ENCODE measurements around the gene LVRN.
A peak's percentile ranks its signal among the peaks of the same experiment; 100 is the strongest.

LVRN gene

DNA sequence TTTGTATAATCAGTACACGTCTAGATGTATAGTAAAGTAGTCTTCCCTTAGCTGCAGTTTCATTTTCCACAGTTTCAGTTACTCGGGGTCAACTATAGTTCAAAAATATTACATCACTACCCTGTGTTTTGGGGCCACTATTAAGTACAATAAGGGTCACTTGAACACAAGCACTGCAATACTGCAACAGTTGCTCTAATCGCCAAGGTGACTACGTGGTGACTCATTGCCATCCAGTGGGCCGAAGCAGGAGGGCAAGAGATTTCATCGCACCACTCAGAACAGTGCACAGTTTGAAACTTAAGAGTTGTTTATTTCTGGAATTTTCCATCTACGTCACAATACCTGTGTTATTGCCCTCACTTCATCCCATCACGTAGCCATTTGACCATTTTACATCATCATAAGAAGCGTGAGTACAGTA lies 69.8 kb downstream of the LVRN start, which contains the start of gene ARL14EPL:
ARL14EPL (plus strand) TSS at position 379 of the 424 bp plus-strand sequence. CDS start 18,994 bp downstream, outside the sequence.
- Histone ChIP-seq H3K27me3 (ENCODE audit: low read depth, low read length) (peaks cover 7% of the 10 kb centered on the region), H3K79me2 (ENCODE audit: low read length) (no peaks in the 10 kb centered on the region), H3K9ac (ENCODE audit: low read length) (no peak within 1 kb of the TSS), H3K4me3 (ENCODE audit: low read length) (peak within 1 kb of the TSS; percentile 44), H3K36me3 (replicated peaks; ENCODE audit: low read depth, low read length) (no peaks in the 10 kb centered on the region), H3K4me2 (ENCODE audit: low read length) (peak within 1 kb of the TSS; percentile 56), H3K27ac (ENCODE audit: low read length) (no peak within 1 kb of the TSS), H3K4me1 (ENCODE audit: low read length) (peaks cover 27% of the 10 kb centered on the region), H4K20me1 (ENCODE audit: insufficient read depth, low read length) (no peaks in the 10 kb centered on the region), H2AFZ (ENCODE audit: low read depth, low read length) (no peak within 1 kb of the TSS), H3K9me3 (ENCODE audit: insufficient read depth, low read length) (no peaks in the 10 kb centered on the region)
- no peak for TF ChIP-seq EZH2phosphoT487 (IDR thresholded peaks at IDR 0.05; ENCODE audit: low read depth)
- TF ChIP-seq, protein P1, sequence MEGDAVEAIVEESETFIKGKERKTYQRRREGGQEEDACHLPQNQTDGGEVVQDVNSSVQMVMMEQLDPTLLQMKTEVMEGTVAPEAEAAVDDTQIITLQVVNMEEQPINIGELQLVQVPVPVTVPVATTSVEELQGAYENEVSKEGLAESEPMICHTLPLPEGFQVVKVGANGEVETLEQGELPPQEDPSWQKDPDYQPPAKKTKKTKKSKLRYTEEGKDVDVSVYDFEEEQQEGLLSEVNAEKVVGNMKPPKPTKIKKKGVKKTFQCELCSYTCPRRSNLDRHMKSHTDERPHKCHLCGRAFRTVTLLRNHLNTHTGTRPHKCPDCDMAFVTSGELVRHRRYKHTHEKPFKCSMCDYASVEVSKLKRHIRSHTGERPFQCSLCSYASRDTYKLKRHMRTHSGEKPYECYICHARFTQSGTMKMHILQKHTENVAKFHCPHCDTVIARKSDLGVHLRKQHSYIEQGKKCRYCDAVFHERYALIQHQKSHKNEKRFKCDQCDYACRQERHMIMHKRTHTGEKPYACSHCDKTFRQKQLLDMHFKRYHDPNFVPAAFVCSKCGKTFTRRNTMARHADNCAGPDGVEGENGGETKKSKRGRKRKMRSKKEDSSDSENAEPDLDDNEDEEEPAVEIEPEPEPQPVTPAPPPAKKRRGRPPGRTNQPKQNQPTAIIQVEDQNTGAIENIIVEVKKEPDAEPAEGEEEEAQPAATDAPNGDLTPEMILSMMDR (IDR thresholded peaks at IDR 0.05; ENCODE audit: low read depth, low read length), result peak; percentile 54

DNA sequence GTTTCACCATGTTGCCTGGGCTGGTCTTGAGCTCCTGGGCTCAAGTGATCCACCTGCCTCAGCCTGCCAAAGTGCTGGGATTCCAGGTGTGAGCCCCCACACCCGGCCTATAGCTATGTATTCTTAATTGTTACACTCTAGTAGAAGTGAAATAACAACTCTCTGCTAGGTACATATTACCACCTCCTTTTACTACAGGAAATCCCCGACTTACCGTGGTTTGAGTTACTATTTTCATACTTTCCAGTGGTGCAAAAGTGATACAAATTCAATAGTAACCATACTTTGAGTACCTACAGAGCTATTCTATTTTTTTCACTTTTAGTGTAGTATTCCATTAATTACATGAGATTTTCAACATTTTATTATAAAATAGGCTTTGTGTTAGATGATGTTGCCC lies 70.7 kb downstream of the LVRN start:
- Histone ChIP-seq H3K27me3 (ENCODE audit: low read depth, low read length) (peaks cover 7% of the 10 kb centered on the region), H4K20me1 (ENCODE audit: insufficient read depth, low read length) (no peaks in the 10 kb centered on the region), H3K79me2 (ENCODE audit: low read length) (no peaks in the 10 kb centered on the region), H3K9ac (ENCODE audit: low read length) (no peak overlapping the region), H3K9me3 (ENCODE audit: insufficient read depth, low read length) (no peaks in the 10 kb centered on the region), H2AFZ (ENCODE audit: low read depth, low read length) (no peak overlapping the region), H3K4me1 (ENCODE audit: low read length) (peaks cover 30% of the 10 kb centered on the region), H3K27ac (ENCODE audit: low read length) (no peak overlapping the region), H3K4me3 (ENCODE audit: low read length) (no peak overlapping the region), H3K36me3 (replicated peaks; ENCODE audit: low read depth, low read length) (no peaks in the 10 kb centered on the region), H3K4me2 (ENCODE audit: low read length) (0 out of 2 replicates have a peak overlapping the region, but pooled peaks have one; percentile 33)
- TF ChIP-seq, protein P1 (IDR thresholded peaks at IDR 0.05; ENCODE audit: low read depth, low read length), result no peak
- TF ChIP-seq EZH2phosphoT487 (IDR thresholded peaks at IDR 0.05; ENCODE audit: low read depth), result no peak

DNA sequence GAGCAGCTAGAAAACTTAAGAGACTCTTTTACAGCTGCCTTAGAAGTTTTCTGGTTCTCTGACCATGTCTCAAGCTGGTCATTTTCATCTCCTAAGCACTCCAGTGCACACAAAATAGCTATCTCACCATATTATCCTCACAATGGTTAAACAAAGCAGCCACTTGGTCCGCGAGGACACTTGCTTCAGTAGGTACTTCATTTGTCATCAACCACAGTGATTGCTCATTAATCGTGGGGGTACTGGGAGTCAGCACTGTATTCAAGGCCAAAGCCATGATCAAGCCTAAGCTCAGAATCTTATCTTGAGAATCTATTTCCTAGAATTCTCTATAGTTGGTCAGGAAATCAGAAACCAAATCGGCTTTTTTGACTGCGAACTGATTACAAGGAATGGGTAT lies 72.8 kb downstream of the LVRN start:
- Histone ChIP-seq H3K79me2 (ENCODE audit: low read length) (no peaks in the 10 kb centered on the region), H4K20me1 (ENCODE audit: insufficient read depth, low read length) (no peaks in the 10 kb centered on the region), H3K36me3 (replicated peaks; ENCODE audit: low read depth, low read length) (no peaks in the 10 kb centered on the region), H3K27me3 (ENCODE audit: low read depth, low read length) (peaks cover 7% of the 10 kb centered on the region), H3K9ac (ENCODE audit: low read length) (no peak overlapping the region), H3K9me3 (ENCODE audit: insufficient read depth, low read length) (no peaks in the 10 kb centered on the region), H2AFZ (ENCODE audit: low read depth, low read length) (no peak overlapping the region), H3K4me1 (ENCODE audit: low read length) (peaks cover 42% of the 10 kb centered on the region), H3K4me3 (ENCODE audit: low read length) (no peak overlapping the region), H3K4me2 (ENCODE audit: low read length) (no peak overlapping the region), H3K27ac (ENCODE audit: low read length) (no peak overlapping the region)
- TF ChIP-seq EZH2phosphoT487 (IDR thresholded peaks at IDR 0.05; ENCODE audit: low read depth), result no peak
- TF ChIP-seq, protein P1 (IDR thresholded peaks at IDR 0.05; ENCODE audit: low read depth, low read length), result no peak

DNA sequence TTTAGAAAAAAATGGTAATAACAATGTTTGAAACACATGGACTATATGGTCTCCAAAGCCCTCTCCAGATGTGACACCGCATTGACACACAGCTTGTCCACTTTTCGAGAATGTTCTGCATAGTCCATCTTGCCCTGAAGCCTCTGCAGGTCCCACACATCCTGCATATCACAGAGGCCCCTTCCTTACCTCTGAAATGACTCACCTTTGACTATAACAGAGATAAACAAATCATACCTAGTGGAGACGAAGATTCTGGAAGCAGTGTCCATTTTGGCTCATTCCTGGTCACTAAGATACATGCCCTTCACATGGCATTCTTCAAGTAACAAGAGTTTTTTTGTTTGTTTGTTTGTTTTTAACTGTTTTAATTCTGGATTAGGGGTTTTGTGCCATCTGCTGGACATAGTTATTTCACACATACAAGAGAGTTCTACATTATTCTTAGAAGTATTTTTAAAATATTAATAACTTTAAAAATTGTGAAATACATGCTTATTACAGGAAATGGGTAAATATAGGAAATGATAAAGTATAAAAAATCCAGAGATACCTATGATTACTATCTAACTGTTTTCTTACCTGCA lies 75.1 kb downstream of the LVRN start:
- Histone ChIP-seq H3K4me2 (ENCODE audit: low read length) (no peak overlapping the region), H3K9me3 (ENCODE audit: insufficient read depth, low read length) (no peaks in the 10 kb centered on the region), H3K9ac (ENCODE audit: low read length) (no peak overlapping the region), H3K27me3 (ENCODE audit: low read depth, low read length) (peaks cover 7% of the 10 kb centered on the region), H4K20me1 (ENCODE audit: insufficient read depth, low read length) (no peaks in the 10 kb centered on the region), H3K79me2 (ENCODE audit: low read length) (no peaks in the 10 kb centered on the region), H3K4me3 (ENCODE audit: low read length) (no peak overlapping the region), H3K36me3 (replicated peaks; ENCODE audit: low read depth, low read length) (no peaks in the 10 kb centered on the region), H2AFZ (ENCODE audit: low read depth, low read length) (no peak overlapping the region), H3K4me1 (ENCODE audit: low read length) (peaks cover 35% of the 10 kb centered on the region), H3K27ac (ENCODE audit: low read length) (no peak overlapping the region)
- no peak for TF ChIP-seq EZH2phosphoT487 (IDR thresholded peaks at IDR 0.05; ENCODE audit: low read depth)
- TF ChIP-seq, protein P1 (IDR thresholded peaks at IDR 0.05; ENCODE audit: low read depth, low read length), result peak; percentile 38; the same call in 1 of the 2 replicates
